Panc1 (cell line): ENCODE results near the gene CENPB. TPM values are rescaled to one million over a fixed set of nuclear protein-coding genes. Genes with fewer than 3 reads are reported as not detected.

Experiments used
- ATAC-seq: fragments of 200-7000 bp; cut with Tn5 transposase; 2 replicates; pipeline ENCODE4 v1.9.1; 2020; ENCODE audit warnings: mild to moderate bottlenecking, moderate library complexity
- BruUV-seq: library from RNA; stranded (reverse); fragments of 400-500 nt; replicated peaks from 2 replicates; lab custom pipeline; 2021; lab: Mats Ljungman, UMichigan
- CTCF ChIA-PET: fragments of 300-600 bp; sonication (Branson Sonifier 250); formaldehyde crosslinking; loops from one replicate; lab custom pipeline; 2022; ENCODE audit warnings: antibody characterized with exemption; lab: Charles Lee
- POLR2A ChIA-PET: fragments of 300-600 bp; sonication (Branson Sonifier 250); formaldehyde crosslinking; loops from one replicate; lab custom pipeline; 2022; ENCODE audit warnings: antibody characterized with exemption; lab: Charles Lee
- DNase-seq: peaks from one replicate; pipeline ENCODE4 v3.0.0-alpha.2; 2010; ENCODE audit warnings: low read depth, low spot score
- H3K27ac ChIP-seq: 2 replicates; pipeline ENCODE4 v1.5.1; 2011; ENCODE audit warnings: mild to moderate bottlenecking, low read length, inconsistent platforms
- H3K27me3 ChIP-seq: fragments of 200-500 bp; sonication (Bioruptor generic); 2 replicates; pipeline ENCODE4 v1.6.0; 2014; ENCODE audit warnings: low read length, inconsistent platforms; ENCODE audit not compliant: control insufficient read depth, insufficient read depth
- H3K36me3 ChIP-seq: fragments of 200-500 bp; sonication (Bioruptor generic); 2 replicates; pipeline ENCODE4 v1.5.1; 2014; ENCODE audit warnings: inconsistent platforms, mild to moderate bottlenecking, low read length, moderate library complexity; ENCODE audit not compliant: control insufficient read depth, insufficient read depth
- H3K4me1 ChIP-seq: 2 replicates; pipeline ENCODE4 v1.5.1; 2011; ENCODE audit warnings: inconsistent platforms, mild to moderate bottlenecking, low read length, moderate library complexity; ENCODE audit not compliant: control insufficient read depth, insufficient read depth
- H3K4me3 ChIP-seq, 2 experiments: 2 replicates each; pipeline ENCODE4 v1.5.1; 2011 to 2012; ENCODE audit warnings: low read depth in 2 of 2, low read length in 2 of 2, mild to moderate bottlenecking in 2 of 2, inconsistent platforms in 1 of 2, moderate library complexity in 1 of 2
- H3K9me3 ChIP-seq: fragments of 200-500 bp; sonication (Bioruptor generic); 2 replicates; pipeline ENCODE4 v1.5.1; 2014; ENCODE audit warnings: low read depth, mild to moderate bottlenecking, inconsistent platforms, low read length, moderate library complexity; ENCODE audit not compliant: control insufficient read depth, insufficient read depth
- CTCF ChIP-seq: fragments of 450-650 bp; IDR thresholded peaks from 2 replicates; pipeline ENCODE4 v1.5.1; 2017; ENCODE audit warnings: mild to moderate bottlenecking
- POLR2AphosphoS5 ChIP-seq: IDR thresholded peaks from 2 replicates; pipeline ENCODE4 v1.6.1; 2012; ENCODE audit warnings: mild to moderate bottlenecking, low read depth, low read length, moderate library complexity
- REST ChIP-seq, 2 experiments: IDR thresholded peaks; 2 replicates each; pipeline ENCODE4 v1.6.1; 2011 to 2012; ENCODE audit warnings: low read depth in 2 of 2, control low read depth in 1 of 2, low read length in 1 of 2, mild to moderate bottlenecking in 1 of 2, moderate library complexity in 1 of 2; ENCODE audit not compliant: insufficient read depth in 1 of 2
- SIN3A ChIP-seq: IDR thresholded peaks from 2 replicates; pipeline ENCODE4 v1.6.1; 2012; ENCODE audit warnings: low read depth, mild to moderate bottlenecking, low read length, moderate library complexity, borderline replicate concordance; ENCODE audit not compliant: insufficient read depth
- TCF7L2 ChIP-seq: IDR thresholded peaks from 2 replicates; pipeline ENCODE4 v1.6.1; 2011; ENCODE audit warnings: mild to moderate bottlenecking, low read depth, low read length, inconsistent platforms
- in situ Hi-C: cut with HindIII; loops from 2 replicates; pipeline ENCODE4 v1.10.0; 2016; ENCODE audit warnings: low sequenced_read_pairs, low pct_unique_long_range_greater_than_20kb
- intact Hi-C: fragments of 100-400 bp; cut with micrococcal nuclease; formaldehyde crosslinking; loops from one replicate; pipeline ENCODE4 v1.10.0; 2022; ENCODE audit not compliant: unreplicated experiment
- total RNA-seq: library from RNA; stranded (reverse); gene quantifications from one replicate; pipeline ENCODE4 v1.2.1, GENCODE V29; 2021; ENCODE audit not compliant: unreplicated experiment

Gene CENPB
- total RNA-seq, 1 experiment from 2014 or later: 154 TPM

- H3K36me3 ChIP-seq: no peaks in the 10 kb centered on the region
- intact Hi-C loops (no loop called here), in situ Hi-C loops (no loop called here)
- H3K27me3 ChIP-seq: peaks cover 6% of the 10 kb centered on the region
- no peak overlapping the region for H3K4me3 ChIP-seq
- no peak for ATAC-seq
- no peak for DNase-seq
- no peaks in the 10 kb centered on the region for H3K9me3 ChIP-seq
- no TSS peak for BruUV-seq
- no peaks in the 10 kb centered on the region; the same call in 1 of the 2 replicates for H3K4me1 ChIP-seq
- H3K27ac ChIP-seq: no peak overlapping the region
- no peak for TF ChIP-seq TCF7L2
- no peak for TF ChIP-seq POLR2AphosphoS5
- TF ChIP-seq REST (IDR thresholded peaks at IDR 0.05; ENCODE audit: insufficient read depth in 1 of 2, low read depth in 2 of 2, low read length in 1 of 2): no peak
- TF ChIP-seq SIN3A: no peak
- no peak for TF ChIP-seq CTCF
- CTCF ChIA-PET: interaction anchor here (1.5 kb wide), 1 partner anchor 13 kb away, joined by 5 read pairs; the partner anchor contains the start of gene ADISSP
- POLR2A ChIA-PET: interaction anchor here (0.6 to 1.1 kb wide), 2 partner anchors 12 to 91 kb away, joined by 3 to 4 read pairs; partner anchors contain the start of gene ADISSP
Observed at GRCh38 chr20:3755269-3755668, 31.3 kb downstream of the CENPB start.

- H3K36me3 ChIP-seq: no peaks in the 10 kb centered on the region
- peaks cover 6% of the 10 kb centered on the region for H3K27me3 ChIP-seq
- in situ Hi-C loops (no loop called here), intact Hi-C loops (no loop called here)
- DNase-seq: no peak
- H3K4me3 ChIP-seq: no peak overlapping the region
- H3K4me1 ChIP-seq: no peaks in the 10 kb centered on the region; the same call in 1 of the 2 replicates
- CTCF ChIA-PET: interaction anchor here (1.5 kb wide), 1 partner anchor 14 kb away, joined by 5 read pairs; the partner anchor contains the start of gene ADISSP
- no peaks in the 10 kb centered on the region for H3K9me3 ChIP-seq
- H3K27ac ChIP-seq: no peak overlapping the region
- no peak for TF ChIP-seq TCF7L2
- no peak for TF ChIP-seq SIN3A
- TF ChIP-seq REST (IDR thresholded peaks at IDR 0.05; ENCODE audit: insufficient read depth in 1 of 2, low read depth in 2 of 2, low read length in 1 of 2): no peak
- TF ChIP-seq CTCF: no peak
- TF ChIP-seq POLR2AphosphoS5: no peak
- no TSS peak for BruUV-seq
- POLR2A ChIA-PET: no interaction called here
- ATAC-seq: no peak
Observed at GRCh38 chr20:3754276-3754630, 32.3 kb downstream of the CENPB start.
